IPS DF 6.9 (cell line): ENCODE data around the gene CHURC1.

Source experiments
- DNase-seq: peaks from one replicate; pipeline ENCODE4 v3.0.0-alpha.2; 2013; ENCODE audit warnings: low read depth, low spot score
- H3K27ac ChIP-seq: one replicate; pipeline ENCODE4 v1.5.1; 2013; ENCODE audit warnings: low read length, control low read depth
- H3K27me3 ChIP-seq: 2 replicates; pipeline ENCODE4 v1.6.1; 2013; ENCODE audit warnings: mild to moderate bottlenecking, low read length; ENCODE audit not compliant: control insufficient read depth, insufficient read depth
- H3K36me3 ChIP-seq: 2 replicates; pipeline ENCODE4 v1.6.1; 2013; ENCODE audit warnings: low read length; ENCODE audit not compliant: control insufficient read depth, insufficient read depth
- H3K4me1 ChIP-seq: 2 replicates; pipeline ENCODE4 v1.6.1; 2013; ENCODE audit warnings: low read length; ENCODE audit not compliant: control insufficient read depth, insufficient read depth
- H3K4me3 ChIP-seq: 2 replicates; pipeline ENCODE4 v1.5.1; 2013; ENCODE audit warnings: mild to moderate bottlenecking, low read length
- H3K9me3 ChIP-seq: 2 replicates; pipeline ENCODE4 v1.6.1; 2013; ENCODE audit warnings: low read length, inconsistent platforms; ENCODE audit not compliant: control insufficient read depth, insufficient read depth
- WGBS: extraction: QIAGEN DNeasy Blood & Tissue Kit; methylation state at CpG from one replicate; pipeline ENCODE4 v1.1.7; 2013; ENCODE audit warnings: mixed read lengths, missing lambda C conversion rate; ENCODE audit not compliant: insufficient read length, insufficient coverage; 5-methylcytosine and 5-hydroxymethylcytosine counted together

The CHURC1 gene

DNA sequence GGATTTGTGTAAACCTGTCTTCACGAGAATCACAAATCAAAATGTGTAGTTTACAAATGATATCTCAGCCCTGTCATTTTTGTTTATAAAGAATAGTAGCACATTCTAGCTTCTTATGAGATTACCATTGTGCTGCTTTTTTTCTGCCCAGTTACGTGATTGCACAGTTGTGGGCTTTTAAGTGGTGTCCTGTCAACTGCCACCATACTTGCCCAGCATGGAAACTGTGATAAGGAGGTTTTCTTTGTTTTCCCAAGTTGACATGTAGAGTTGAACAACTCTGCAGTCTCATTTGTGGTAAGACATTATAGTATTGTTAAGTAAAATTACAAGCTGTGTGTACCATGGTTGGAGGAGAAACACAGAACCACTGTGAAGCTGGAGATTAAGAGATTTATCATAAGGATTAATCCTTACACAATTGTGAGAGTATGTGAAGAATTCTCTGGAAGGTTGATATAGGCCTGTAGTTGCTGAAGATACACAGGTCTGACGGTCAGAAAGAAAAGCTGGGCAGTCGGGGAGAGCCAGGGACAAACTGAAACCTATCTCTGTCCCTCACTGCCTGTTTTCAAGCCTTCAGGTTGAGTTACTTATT, 12.2 kb downstream of the CHURC1 start:
- no peaks in the 10 kb centered on the region for H3K27me3 ChIP-seq

DNA sequence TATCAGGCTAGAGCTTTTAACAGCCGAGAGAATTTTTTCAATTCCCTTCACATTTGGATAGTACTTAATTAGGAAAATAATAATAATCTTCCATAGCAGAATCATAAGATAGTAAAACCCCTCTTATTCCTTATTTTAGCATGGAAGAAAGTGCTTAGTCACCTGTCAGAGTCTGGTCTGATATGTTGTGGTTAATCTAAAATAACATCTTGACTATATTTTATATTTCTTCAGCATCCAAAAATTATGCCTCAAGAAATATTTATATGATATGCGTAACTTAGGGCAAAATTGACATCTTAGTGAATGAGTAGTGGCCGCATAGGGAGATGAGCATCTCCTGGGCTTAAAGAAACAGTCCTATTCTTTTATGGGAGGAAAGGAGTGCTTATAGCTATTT, 12.8 kb downstream of the CHURC1 start:
- H3K4me3 ChIP-seq, result no peak overlapping the region
- H3K4me1 ChIP-seq, result no peaks in the 10 kb centered on the region
- no peaks in the 10 kb centered on the region for H3K27me3 ChIP-seq
- H3K9me3 ChIP-seq, result no peaks in the 10 kb centered on the region
- no CpG with 5 or more reads among the region's 3 CpGs for WGBS
- no peak overlapping the region for H3K27ac ChIP-seq
- peaks cover 3% of the 10 kb centered on the region; the same call in 1 of the 2 replicates for H3K36me3 ChIP-seq
- DNase-seq, result no peak

More for the DNA sequence above, 12.2 kb downstream of the CHURC1 start:
- peaks cover 3% of the 10 kb centered on the region; the same call in 1 of the 2 replicates for H3K36me3 ChIP-seq
- no peak for DNase-seq
- H3K27ac ChIP-seq, result no peak overlapping the region
- H3K4me1 ChIP-seq, result no peaks in the 10 kb centered on the region
- H3K9me3 ChIP-seq, result no peaks in the 10 kb centered on the region
- H3K4me3 ChIP-seq, result no peak overlapping the region
- no CpG with 5 or more reads among the region's 4 CpGs for WGBS

DNA sequence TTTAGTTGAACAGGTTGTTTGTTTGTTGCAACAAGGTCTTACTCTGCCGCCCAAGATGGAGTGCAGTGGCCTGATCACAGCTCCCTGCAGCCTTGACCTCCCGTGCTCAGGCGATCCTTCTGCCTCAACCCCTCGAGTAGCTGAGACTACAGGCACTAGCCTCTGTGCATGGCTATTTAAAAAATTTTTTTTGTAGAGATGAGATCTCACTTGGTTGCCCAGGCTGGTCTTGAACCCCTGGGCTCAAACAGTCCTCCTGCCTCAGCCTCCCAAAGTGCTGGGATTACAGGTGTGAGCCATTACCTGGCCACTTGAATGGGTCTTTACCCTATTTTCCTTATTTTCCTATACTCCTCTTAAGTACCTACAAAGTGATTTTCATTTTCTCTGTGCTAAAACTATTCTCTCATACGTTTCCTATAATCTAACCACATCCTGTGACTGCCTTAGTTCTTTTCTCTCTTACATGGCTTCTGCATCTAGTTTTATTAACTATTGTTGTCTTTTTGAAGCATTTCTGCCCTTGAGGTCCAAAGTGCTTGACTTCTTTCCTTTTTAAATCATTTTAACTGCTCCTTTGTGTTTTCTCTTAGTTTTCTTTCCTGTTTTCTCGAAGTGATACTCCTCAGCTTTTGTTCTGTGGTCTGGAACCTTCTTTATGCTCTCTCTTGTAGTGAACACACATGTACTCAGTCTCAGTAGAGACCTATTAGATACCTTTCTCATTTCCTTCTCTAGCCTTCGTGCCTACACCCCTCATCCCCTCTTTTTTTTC, 14.2 kb downstream of the CHURC1 start:
- no peaks in the 10 kb centered on the region for H3K9me3 ChIP-seq
- no peaks in the 10 kb centered on the region for H3K4me1 ChIP-seq
- DNase-seq, result no peak
- peaks cover 3% of the 10 kb centered on the region; the same call in 1 of the 2 replicates for H3K36me3 ChIP-seq
- H3K27ac ChIP-seq, result no peak overlapping the region
- no peak overlapping the region for H3K4me3 ChIP-seq
- H3K27me3 ChIP-seq, result no peaks in the 10 kb centered on the region
- 100% methylated on average over 1 of the region's 7 CpGs for WGBS

DNA sequence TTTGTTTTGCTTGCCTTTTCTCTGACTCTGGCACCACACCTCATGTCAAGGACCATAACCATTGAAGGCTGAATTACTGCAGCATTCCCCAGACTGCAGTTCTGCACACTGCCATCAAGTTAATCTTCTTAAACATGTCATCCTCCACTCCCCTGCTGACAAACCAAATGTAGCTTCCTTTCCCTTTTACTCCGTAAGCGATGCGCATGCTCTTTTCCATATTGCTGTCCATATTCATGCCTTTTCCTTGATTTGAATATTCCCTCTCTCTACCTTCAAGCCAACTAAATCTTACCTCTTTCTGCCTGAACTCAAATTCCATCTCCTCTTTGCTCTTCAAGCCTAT, 14.7 kb downstream of the CHURC1 start:
- Histone ChIP-seq H3K27ac (no peak overlapping the region), H3K9me3 (no peaks in the 10 kb centered on the region), H3K4me1 (no peaks in the 10 kb centered on the region), H3K36me3 (peaks cover 3% of the 10 kb centered on the region; the same call in 1 of the 2 replicates), H3K27me3 (no peaks in the 10 kb centered on the region), H3K4me3 (no peak overlapping the region)
- DNase-seq, result no peak
- no CpG with 5 or more reads among the region's 3 CpGs for WGBS

DNA sequence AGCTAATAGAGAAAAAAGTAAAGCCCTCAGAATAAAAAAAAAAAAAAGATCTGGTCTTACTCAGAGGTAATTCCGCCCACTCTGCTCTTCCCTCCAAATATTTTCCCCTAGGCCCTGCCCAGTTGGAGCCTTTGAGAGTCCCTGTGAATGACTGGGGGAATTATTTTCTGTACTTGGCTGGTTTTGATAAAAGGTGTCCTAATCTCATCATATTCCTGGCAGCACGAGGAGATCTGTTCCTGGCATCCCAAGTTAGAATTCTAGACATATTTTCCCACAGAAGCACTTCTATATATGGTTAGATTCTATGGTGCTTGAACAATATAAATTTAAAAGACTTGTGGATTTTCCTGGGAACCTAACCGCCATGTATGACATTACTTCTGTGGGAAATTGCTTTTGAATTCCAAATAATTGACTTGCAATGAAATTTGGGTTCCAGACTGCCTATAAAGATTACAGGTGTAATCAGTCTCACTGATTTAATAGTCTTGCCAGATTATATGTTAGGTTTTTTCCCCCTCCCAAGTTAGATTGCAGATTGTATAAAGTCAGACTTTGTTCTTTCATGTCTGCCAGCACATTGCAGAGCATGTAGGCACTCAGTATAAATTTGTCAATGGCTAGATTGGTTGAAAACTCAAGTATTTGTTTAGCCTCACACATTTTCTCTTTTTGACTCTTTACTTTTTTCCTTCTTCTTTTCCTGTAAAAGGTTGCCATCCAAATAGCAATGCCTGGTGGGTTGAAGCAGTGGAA, 16.0 kb downstream of the CHURC1 start:
- Histone ChIP-seq H3K27ac (no peak overlapping the region), H3K9me3 (no peaks in the 10 kb centered on the region), H3K4me3 (no peak overlapping the region), H3K27me3 (no peaks in the 10 kb centered on the region), H3K4me1 (no peaks in the 10 kb centered on the region), H3K36me3 (peaks cover 3% of the 10 kb centered on the region; the same call in 1 of the 2 replicates)
- WGBS, result no CpG with 5 or more reads among the region's 3 CpGs
- DNase-seq, result no peak

DNA sequence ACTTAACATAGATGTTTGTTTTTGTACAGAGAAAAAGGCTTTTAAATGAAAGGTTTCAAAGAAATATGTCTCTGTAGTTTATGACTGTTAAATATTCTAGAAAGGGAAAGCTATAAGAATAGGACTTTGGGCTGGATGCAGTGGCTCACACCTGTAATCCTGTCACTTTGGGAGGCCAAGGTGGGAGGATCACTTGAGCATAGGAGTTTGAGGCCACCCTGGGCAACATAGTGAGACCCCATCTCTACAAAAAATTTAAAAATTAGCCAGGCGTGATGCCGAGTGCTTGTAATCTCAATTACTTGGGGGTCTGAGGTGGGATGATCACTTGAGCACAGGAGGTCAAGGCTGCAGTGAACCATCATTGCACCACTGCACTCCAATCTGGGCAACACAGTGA, 16.9 kb downstream of the CHURC1 start:
- Histone ChIP-seq H3K9me3 (no peaks in the 10 kb centered on the region), H3K36me3 (peaks cover 3% of the 10 kb centered on the region; the same call in 1 of the 2 replicates), H3K27me3 (no peaks in the 10 kb centered on the region), H3K27ac (no peak overlapping the region), H3K4me1 (no peaks in the 10 kb centered on the region), H3K4me3 (no peak overlapping the region)
- DNase-seq, result no peak
- WGBS, result no CpG with 5 or more reads among the region's 2 CpGs

DNA sequence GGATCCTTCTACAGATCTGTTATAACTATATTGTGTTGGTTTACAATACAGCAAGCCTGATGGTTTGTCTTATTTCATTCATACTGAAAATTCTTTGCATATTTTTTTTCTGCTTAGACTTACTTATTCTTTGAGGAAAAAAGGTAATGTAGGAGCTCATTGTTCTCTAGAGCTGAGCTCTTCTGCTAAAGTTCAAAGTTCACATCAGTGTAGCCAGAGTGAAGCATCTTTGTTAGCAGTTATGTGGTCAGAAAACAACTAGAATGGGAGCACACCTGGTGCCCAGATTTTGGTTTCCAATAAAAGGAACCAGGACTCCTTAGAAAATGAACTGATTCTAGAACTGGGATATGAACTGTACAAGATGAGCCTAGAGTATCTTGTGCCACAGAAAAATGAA, 18.0 kb downstream of the CHURC1 start:
- H3K4me1 ChIP-seq, result no peaks in the 10 kb centered on the region
- no peak overlapping the region for H3K27ac ChIP-seq
- DNase-seq, result no peak
- H3K27me3 ChIP-seq, result no peaks in the 10 kb centered on the region
- no peaks in the 10 kb centered on the region; the same call in 1 of the 2 replicates for H3K36me3 ChIP-seq
- no peak overlapping the region for H3K4me3 ChIP-seq
- H3K9me3 ChIP-seq, result no peaks in the 10 kb centered on the region

DNA sequence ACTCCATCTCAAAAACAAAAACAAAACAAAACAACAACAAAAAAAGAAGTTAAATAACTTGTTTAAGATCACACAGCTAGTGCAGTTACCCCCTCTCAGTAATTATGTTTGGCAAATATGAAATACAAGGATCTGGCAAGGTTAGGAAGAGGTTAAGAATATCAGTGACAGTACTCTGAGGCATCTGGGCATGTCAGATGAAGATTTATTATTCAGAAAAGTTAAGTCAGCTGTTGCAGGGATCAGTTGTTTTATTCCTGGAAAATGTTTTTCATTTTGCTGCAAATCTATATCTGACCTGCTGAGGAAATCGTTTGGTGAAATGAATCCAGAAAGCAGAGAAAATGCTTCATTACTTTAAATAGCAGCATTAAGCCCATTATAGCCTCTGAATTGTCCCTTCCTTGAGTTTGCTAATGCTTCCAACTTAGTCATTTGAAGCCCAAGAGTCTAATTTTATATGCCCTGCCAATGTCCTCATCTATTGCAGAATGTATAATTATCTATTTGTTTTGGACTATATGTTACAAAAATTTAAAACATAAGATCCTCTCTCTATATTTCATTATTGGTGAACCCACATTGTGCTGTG, 20.2 kb downstream of the CHURC1 start:
- no peaks in the 10 kb centered on the region for H3K27me3 ChIP-seq
- no peaks in the 10 kb centered on the region for H3K4me1 ChIP-seq
- DNase-seq, result no peak
- H3K9me3 ChIP-seq, result no peaks in the 10 kb centered on the region
- H3K4me3 ChIP-seq, result no peak overlapping the region
- H3K27ac ChIP-seq, result no peak overlapping the region
- WGBS, result no CpG with 5 or more reads among the region's 1 CpG
- H3K36me3 ChIP-seq, result no peaks in the 10 kb centered on the region

DNA sequence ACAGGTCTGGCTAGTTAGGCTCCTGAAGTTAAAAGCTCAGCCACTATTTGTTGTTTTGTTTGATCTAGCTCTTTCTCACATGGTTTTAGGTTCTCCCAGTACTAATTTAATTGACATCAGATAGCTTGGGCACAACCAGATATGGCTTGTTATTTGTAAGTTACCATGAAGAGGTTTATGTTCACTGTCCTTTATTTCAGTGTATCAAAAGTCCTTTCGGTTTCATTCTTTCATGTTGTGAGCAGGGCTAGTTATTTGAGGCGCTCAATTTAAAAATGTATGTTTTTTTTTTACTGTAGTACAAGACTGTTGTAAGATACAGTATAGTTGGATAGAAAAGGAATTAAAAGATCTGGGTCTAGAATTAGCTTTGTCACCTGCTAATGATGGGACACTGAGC, 21.3 kb downstream of the CHURC1 start:
- Histone ChIP-seq H3K4me1 (no peaks in the 10 kb centered on the region), H3K36me3 (no peaks in the 10 kb centered on the region), H3K27me3 (no peaks in the 10 kb centered on the region), H3K9me3 (no peaks in the 10 kb centered on the region), H3K27ac (no peak overlapping the region), H3K4me3 (no peak overlapping the region)
- WGBS, result no CpG with 5 or more reads among the region's 2 CpGs
- DNase-seq, result no peak

DNA sequence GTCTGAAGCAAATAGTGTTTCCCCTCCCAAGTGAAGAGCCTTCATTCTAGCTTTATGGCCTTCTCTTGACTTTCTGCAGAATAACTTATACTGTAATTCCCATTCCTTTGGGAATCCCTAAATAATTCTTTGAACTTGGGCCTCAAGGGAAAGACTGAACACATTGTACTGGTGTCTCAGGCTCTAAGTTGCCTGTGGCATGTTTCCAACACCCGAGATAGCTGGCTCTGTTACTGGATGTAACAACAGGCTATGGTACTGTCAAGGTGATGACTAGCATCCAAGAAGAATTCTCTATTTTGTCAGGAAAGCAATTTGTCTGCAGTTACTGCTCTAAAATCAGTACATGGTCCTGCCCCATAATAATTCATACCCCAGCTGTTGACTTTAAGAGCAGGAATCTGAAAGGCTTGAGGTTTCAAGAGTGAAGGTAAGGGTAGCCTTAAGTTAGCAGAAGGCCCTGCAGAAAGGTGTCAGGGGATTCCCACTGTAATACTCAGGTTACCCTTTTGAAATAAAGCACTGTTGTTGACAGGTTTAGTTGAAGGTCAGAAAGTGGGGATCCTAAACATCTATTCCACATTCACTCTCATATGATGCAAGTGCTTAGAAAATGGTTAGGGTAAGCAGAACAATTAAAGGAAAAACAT, 23.0 kb downstream of the CHURC1 start:
- no peaks in the 10 kb centered on the region for H3K27me3 ChIP-seq
- H3K4me1 ChIP-seq, result peaks cover under 1% of the 10 kb centered on the region; the same call in 1 of the 2 replicates
- H3K36me3 ChIP-seq, result no peaks in the 10 kb centered on the region
- no peaks in the 10 kb centered on the region for H3K9me3 ChIP-seq
- DNase-seq, result no peak
- no CpG with 5 or more reads among the region's 1 CpG for WGBS
- no peak overlapping the region for H3K4me3 ChIP-seq
- no peak overlapping the region for H3K27ac ChIP-seq
